Melanocyte of skin (primary cell): ENCODE results near the gene STRC. TPM values are rescaled to one million over a fixed set of nuclear protein-coding genes. Genes with fewer than 3 reads are reported as not detected.

Experiments
- small RNA-seq, 2 donors: library from RNA; depleted of rRNA; stranded (forward); fragments of <200 nt; gene quantifications; one replicate each; pipeline ENCODE3, GENCODE V24; 2012
- total RNA-seq, 2 donors: library from RNA; depleted of rRNA; stranded (reverse); fragments of >200 nt; gene quantifications; 2 replicates each; pipeline ENCODE4 v1.2.3, GENCODE V29; 2012

Gene STRC
- total RNA-seq, result under 1 TPM in 1 of 2 donors, not detected in 1; 0.69 TPM

DNA sequence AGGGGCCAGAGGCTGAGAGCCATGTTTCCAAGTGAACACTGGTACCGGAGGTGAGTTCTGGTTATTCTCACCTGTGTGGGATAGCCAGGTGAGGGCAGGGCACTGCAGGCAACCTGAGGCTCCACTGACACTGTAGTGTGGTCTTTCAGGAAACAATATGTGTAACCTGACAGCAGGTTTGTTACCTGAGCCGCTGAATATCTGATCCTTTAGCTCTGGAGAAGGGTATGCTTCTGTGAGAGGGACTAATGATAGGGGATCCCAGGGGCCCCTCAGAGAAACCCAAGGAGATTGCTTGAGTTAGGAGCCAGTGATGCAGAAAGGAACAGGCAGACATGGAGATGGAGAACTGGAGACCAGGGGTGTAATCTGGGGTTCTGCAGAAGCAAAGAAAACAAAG, at the start of gene STRC:
TSS of gene STRC (minus strand) at position 101 of the 400 bp plus-strand sequence. CDS start at position 23, 78 bp downstream.

DNA sequence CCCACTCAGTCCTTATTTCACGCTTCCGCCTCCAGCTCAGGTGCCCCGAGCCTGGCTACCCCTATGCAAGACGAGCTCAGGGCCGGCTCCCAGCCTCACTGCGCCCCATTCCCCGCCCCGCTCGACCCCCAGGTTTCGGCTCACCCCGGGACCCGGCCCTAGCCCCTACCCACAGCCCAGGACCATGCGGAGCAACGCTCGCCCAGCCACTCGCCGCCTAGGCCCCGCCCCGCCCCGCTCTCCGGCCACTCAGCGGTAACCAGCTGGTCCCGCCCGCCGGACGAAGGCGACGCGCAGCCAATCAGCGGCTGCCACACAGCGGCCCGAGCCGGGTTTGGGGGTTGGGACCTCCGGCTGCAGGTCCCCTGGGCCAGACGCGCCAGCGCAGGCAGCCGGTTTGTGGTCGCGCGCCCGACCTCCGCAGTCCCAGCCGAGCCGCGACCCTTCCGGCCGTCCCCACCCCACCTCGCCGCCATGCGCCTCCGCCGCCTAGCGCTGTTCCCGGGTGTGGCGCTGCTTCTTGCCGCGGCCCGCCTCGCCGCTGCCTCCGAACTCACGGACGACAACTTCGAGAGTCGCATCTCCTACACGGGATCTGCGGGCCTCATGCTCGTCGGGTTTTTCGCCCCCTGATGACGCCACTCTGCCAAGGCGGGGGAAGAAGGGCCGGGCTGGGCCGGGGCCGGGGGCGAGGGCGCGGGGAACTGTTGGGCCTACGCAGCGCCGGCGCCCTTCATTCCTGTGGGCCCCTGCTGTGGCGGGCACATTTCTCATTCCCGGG, 30.2 kb upstream of the STRC start, which contains the start of gene CATSPER2:
TSS of gene CATSPER2 (minus strand) at position 196 of the 781 bp plus-strand sequence. CDS start 783 bp downstream, outside the sequence.

DNA sequence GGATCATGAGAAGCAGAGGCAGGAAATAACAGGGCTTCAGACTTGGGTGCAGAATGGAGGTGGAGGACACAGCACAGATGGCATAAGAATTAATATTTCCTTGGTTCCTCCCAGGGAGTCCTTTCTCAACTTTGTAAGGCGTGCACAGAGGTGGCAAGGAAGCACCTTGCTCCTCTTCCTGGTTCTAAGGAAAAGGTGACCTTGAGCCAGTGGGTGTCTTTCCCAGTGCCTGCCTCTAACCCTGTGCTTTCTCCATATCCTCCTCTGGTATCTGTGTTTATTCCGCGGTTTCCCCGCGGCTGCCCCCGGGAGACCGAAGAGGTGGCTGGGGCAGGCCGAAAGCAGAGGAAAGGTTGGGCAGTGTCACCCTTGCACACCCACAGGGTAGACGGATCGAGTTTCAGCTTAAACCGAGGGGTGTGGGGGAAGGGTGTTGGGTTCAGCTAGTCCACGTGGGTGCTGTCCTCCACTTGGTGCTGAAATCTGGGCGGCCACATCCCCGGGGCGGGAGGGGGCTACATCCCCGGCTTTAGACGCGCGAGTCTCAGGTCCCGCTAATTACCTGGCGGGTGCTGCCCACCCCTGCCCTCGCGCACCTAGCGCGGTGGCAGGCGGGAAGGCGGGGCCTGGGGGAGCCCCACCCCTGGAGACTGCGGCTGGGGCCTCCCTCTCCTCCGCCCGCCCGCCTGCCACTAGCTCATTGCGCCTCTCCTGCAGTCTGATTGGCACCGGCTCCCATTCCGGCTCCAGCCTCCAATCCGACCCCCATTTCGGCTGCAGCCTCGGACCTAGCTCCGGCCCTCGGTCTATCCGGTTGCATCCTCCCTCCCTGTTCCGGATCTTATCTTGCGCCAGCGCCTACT, 25.0 kb downstream of the STRC start, which contains the start of gene CKMT1B:
TSS of gene CKMT1B (plus strand) at position 700 of the 863 bp plus-strand sequence. CDS start 192 bp downstream, outside the sequence.

DNA sequence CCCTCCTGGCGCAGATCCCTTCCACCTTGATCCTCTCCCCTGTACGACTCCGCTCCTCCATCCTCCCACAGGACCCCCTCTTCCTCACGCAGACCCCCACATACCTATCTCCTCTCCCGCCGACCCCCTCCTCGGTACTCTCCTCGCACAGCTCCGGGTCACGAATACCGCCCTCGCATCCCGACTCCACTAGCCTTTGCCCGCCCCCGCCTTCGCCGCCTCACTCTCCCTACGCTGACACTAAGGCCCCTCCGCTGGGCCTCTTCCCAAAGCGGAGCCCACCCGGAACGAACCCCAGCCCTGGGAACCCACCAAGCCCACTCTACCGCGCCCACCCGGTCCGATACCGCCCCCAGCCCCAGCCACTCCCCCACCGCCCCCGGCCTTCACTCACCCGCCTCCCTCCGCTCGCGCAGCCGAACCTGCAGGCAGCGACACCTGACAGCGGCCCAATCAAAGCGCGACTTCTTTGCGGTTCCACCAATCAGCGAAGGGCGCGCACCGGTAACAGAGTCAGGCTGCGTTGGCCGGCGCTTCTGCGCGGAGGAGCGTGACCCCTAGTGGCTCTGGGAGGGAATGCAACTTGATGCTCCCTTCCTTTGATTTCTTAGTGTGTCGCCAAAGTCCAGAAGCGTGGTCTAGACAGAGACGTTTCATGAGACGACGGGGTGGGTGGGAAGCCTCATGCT, 28.7 kb downstream of the STRC start, which contains the start of gene PPIP5K1:
TSS of gene PPIP5K1 (minus strand) at position 431 of the 689 bp plus-strand sequence. CDS start 5,704 bp downstream, outside the sequence.

Small RNAs within 50 kb of the gene (small RNA-seq; reads per million reads assigned to genes)
- 0 reads per million in 2 donors for gene PDIA3P2
- gene RNU6-554P, result 0 reads per million in 2 donors
- gene RNU6-610P, result 0 reads per million in 2 donors

Other genes starting within 250 kb of the STRC start
- 10 to 100 TPM; 32.6 to 37.9 TPM for gene ZSCAN29, start 247.8 kb downstream of the STRC start, total RNA-seq
- 10 to 100 TPM; 12.4 to 20.0 TPM for gene TUBGCP4, start 247.7 kb downstream of the STRC start, total RNA-seq
- 10 to 100 TPM; 43.0 to 43.6 TPM for gene TP53BP1, start 125.6 kb downstream of the STRC start, total RNA-seq
- gene MAP1A, start 101.2 kb downstream of the STRC start, total RNA-seq, result 1 to 10 TPM; 2.3 to 4.8 TPM
- gene PPIP5K1, start 28.6 kb downstream of the STRC start, total RNA-seq, result 10 to 100 TPM; 13.0 to 18.2 TPM
- gene CKMT1B, start 24.8 kb downstream of the STRC start, total RNA-seq, result not detected
- gene CATSPER2, start 30.0 kb upstream of the STRC start, total RNA-seq, result 1 to 10 TPM in 1 of 2 donors, under 1 TPM in 1; 0.67 to 1.4 TPM
- gene CKMT1A, start 75.1 kb upstream of the STRC start, total RNA-seq, result not detected
- gene PDIA3, start 127.6 kb upstream of the STRC start, total RNA-seq, result 100 to 1,000 TPM in 1 of 2 donors, 10 to 100 TPM in 1; 81.6 to 126 TPM
- gene ELL3, start 158.2 kb upstream of the STRC start, total RNA-seq, result 1 to 10 TPM; 1.7 to 2.0 TPM
- 100 to 1,000 TPM; 235 to 259 TPM for gene SERF2, start 173.5 kb upstream of the STRC start, total RNA-seq
- under 1 TPM in 1 of 2 donors, not detected in 1; under 0.01 TPM for gene SERINC4, start 181.4 kb upstream of the STRC start, total RNA-seq
- gene HYPK, start 181.8 kb upstream of the STRC start, total RNA-seq, result 1 to 10 TPM; 3.4 to 6.0 TPM
- 10 to 100 TPM; 16.5 to 26.6 TPM for gene MFAP1, start 205.9 kb upstream of the STRC start, total RNA-seq
- gene WDR76, start 208.2 kb upstream of the STRC start, total RNA-seq, result 10 to 100 TPM in 1 of 2 donors, 1 to 10 TPM in 1; 7.9 to 20.6 TPM